ENCODE results near the gene MCHR2. TPM values are rescaled to one million over a fixed set of nuclear protein-coding genes. Genes with fewer than 3 reads are reported as not detected.

MCHR2 gene
- polyA plus RNA-seq, 1 donor (not counting 4 experiments of a cell fraction or from before 2014, with no cell fraction given) = not detected

DNA sequence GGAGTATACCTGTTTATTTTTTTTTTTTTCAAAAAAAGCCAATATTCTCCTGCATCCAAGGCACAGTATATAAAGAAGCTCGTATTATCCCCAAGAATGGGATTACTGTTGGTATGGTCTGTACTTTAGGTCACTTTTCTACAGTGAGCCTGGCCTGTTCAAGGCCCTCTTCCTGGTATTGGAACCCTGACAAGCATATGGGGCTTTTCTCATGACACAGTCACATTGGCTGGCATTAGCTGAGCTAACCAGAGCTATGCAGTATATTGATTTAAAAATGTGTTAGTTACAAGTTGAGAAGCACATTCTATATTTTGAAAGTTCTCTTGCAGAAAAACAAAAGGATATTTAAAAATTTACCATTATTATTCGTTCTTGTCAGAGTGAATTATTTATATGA, 48.0 kb downstream of the MCHR2 start:
- DNase-seq (ENCODE audit: low read depth, low spot score) (no peak), FAIRE-seq (no peak)
- no peak overlapping the region for H2AFZ ChIP-seq (ENCODE audit: control insufficient read depth, low read length)
- no peaks in the 10 kb centered on the region for H3K79me2 ChIP-seq (ENCODE audit: control insufficient read depth, insufficient read depth, low read length)
- no peak overlapping the region for H3K4me3 ChIP-seq (ENCODE audit: control insufficient read depth in 2 of 3, extremely low read depth in 1 of 3, insufficient read depth in 2 of 3, low read depth in 1 of 3, low read length in 3 of 3)
- dilution Hi-C loops (cut with MboI; ENCODE audit: extremely low pct_ligation_motif_present, low sequenced_read_pairs) = no loop called here
- H3K36me3 ChIP-seq (ENCODE audit: control insufficient read depth in 2 of 2, extremely low read depth in 1 of 2, insufficient read depth in 2 of 2, low read length in 2 of 2) = no peaks in the 10 kb centered on the region
- TF ChIP-seq, protein P1, sequence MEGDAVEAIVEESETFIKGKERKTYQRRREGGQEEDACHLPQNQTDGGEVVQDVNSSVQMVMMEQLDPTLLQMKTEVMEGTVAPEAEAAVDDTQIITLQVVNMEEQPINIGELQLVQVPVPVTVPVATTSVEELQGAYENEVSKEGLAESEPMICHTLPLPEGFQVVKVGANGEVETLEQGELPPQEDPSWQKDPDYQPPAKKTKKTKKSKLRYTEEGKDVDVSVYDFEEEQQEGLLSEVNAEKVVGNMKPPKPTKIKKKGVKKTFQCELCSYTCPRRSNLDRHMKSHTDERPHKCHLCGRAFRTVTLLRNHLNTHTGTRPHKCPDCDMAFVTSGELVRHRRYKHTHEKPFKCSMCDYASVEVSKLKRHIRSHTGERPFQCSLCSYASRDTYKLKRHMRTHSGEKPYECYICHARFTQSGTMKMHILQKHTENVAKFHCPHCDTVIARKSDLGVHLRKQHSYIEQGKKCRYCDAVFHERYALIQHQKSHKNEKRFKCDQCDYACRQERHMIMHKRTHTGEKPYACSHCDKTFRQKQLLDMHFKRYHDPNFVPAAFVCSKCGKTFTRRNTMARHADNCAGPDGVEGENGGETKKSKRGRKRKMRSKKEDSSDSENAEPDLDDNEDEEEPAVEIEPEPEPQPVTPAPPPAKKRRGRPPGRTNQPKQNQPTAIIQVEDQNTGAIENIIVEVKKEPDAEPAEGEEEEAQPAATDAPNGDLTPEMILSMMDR (optimal IDR thresholded peaks at IDR 0.05 in 1 of 3, IDR thresholded peaks at IDR 0.05 in 1 of 3, conservative IDR thresholded peaks at IDR 0.05 in 1 of 3; ENCODE audit: extremely low read depth in 1 of 3, insufficient read depth in 2 of 3, low read length in 3 of 3) = no peak
- TF ChIP-seq EZH2 (IDR thresholded peaks at IDR 0.05; ENCODE audit: low read length) = no peak
- no peaks in the 10 kb centered on the region for H3K9me3 ChIP-seq (ENCODE audit: control insufficient read depth, low read depth, low read length)
- H3K27me3 ChIP-seq (ENCODE audit: control insufficient read depth, extremely low read depth, insufficient read depth, low read length) = no peaks in the 10 kb centered on the region
- H3K9ac ChIP-seq (ENCODE audit: control insufficient read depth, extremely low read depth, insufficient read depth, low read length) = no peak overlapping the region
- H3K4me1 ChIP-seq (ENCODE audit: control insufficient read depth, extremely low read depth, insufficient read depth, low read length) = no peaks in the 10 kb centered on the region
- H4K20me1 ChIP-seq (ENCODE audit: control insufficient read depth, extremely low read depth, insufficient read depth, low read length) = no peaks in the 10 kb centered on the region
- H3K27ac ChIP-seq (ENCODE audit: control insufficient read depth, insufficient read depth, low read length) = no peak overlapping the region
- no peaks in the 10 kb centered on the region for H3K9me1 ChIP-seq (ENCODE audit: control insufficient read depth, extremely low read depth, insufficient read depth, low read length)
- no peak overlapping the region for H3K4me2 ChIP-seq (ENCODE audit: control insufficient read depth, extremely low read depth, insufficient read depth, low read depth, low read length)

DNA sequence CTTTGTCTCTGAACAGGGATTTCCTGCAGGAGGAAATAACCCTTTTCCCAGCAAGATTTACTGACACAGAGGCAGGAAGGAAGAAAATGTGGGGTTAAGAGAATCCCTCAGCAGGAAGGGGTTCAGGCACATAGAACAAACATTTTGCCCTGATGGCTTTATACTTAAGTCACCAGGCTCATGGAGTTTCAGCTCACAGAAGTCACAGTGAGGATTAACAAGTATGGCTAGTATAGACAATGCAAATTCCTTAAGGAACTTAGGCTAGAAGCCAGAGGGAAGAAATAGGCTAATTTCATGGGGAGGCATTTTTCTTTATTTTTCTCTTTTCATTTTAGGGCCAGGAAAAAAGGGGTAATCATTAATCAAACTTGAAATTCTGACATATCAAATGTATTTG, 50.2 kb downstream of the MCHR2 start:
- Histone ChIP-seq H2AFZ (ENCODE audit: control insufficient read depth, low read length) (no peak overlapping the region), H3K27me3 (ENCODE audit: control insufficient read depth, extremely low read depth, insufficient read depth, low read length) (no peaks in the 10 kb centered on the region), H3K4me3 (ENCODE audit: control insufficient read depth in 2 of 3, extremely low read depth in 1 of 3, insufficient read depth in 2 of 3, low read depth in 1 of 3, low read length in 3 of 3) (no peak overlapping the region), H3K4me2 (ENCODE audit: control insufficient read depth, extremely low read depth, insufficient read depth, low read depth, low read length) (no peak overlapping the region), H3K9me1 (ENCODE audit: control insufficient read depth, extremely low read depth, insufficient read depth, low read length) (no peaks in the 10 kb centered on the region), H3K9me3 (ENCODE audit: control insufficient read depth, low read depth, low read length) (no peaks in the 10 kb centered on the region), H3K27ac (ENCODE audit: control insufficient read depth, insufficient read depth, low read length) (no peak overlapping the region), H3K36me3 (ENCODE audit: control insufficient read depth in 2 of 2, extremely low read depth in 1 of 2, insufficient read depth in 2 of 2, low read length in 2 of 2) (no peaks in the 10 kb centered on the region), H3K9ac (ENCODE audit: control insufficient read depth, extremely low read depth, insufficient read depth, low read length) (no peak overlapping the region), H4K20me1 (ENCODE audit: control insufficient read depth, extremely low read depth, insufficient read depth, low read length) (no peaks in the 10 kb centered on the region), H3K4me1 (ENCODE audit: control insufficient read depth, extremely low read depth, insufficient read depth, low read length) (no peaks in the 10 kb centered on the region), H3K79me2 (ENCODE audit: control insufficient read depth, insufficient read depth, low read length) (no peaks in the 10 kb centered on the region)
- dilution Hi-C loops (cut with MboI; ENCODE audit: extremely low pct_ligation_motif_present, low sequenced_read_pairs) = no loop called here
- FAIRE-seq (no peak), DNase-seq (ENCODE audit: low read depth, low spot score) (no peak)
- TF ChIP-seq, protein P1 (optimal IDR thresholded peaks at IDR 0.05 in 1 of 3, IDR thresholded peaks at IDR 0.05 in 1 of 3, conservative IDR thresholded peaks at IDR 0.05 in 1 of 3; ENCODE audit: extremely low read depth in 1 of 3, insufficient read depth in 2 of 3, low read length in 3 of 3) = no peak
- no peak for TF ChIP-seq EZH2 (IDR thresholded peaks at IDR 0.05; ENCODE audit: low read length)

Data from keratinocyte (primary cell).